Measurements from ENCODE around the gene SLC10A3. TPM values are rescaled to one million over a fixed set of nuclear protein-coding genes. Genes with fewer than 3 reads are reported as not detected.

The SLC10A3 gene
- total and polyA plus RNA-seq, 2 of the 8 experiments (the other 6 are each of a cell fraction or from before 2014, with no cell fraction given) = 6.8 to 9.5 TPM

GRCh38 chrX:154530286-154530685 lies 39.9 kb upstream of the SLC10A3 start:
- DNase-seq (ENCODE audit: low read depth in 1 of 2, low spot score in 2 of 2) = no peak
- no peak overlapping the region for H2AK5ac ChIP-seq (ENCODE audit: low read depth, low read length)
- H4K5ac ChIP-seq (ENCODE audit: insufficient read length, low read depth, low read length) = no peak overlapping the region
- no peak overlapping the region; the same call in 1 of the 2 replicates for H4K8ac ChIP-seq (ENCODE audit: extremely low read depth, insufficient read depth, low read length)
- no peak overlapping the region for H2AFZ ChIP-seq (ENCODE audit: low read length)
- peaks cover 0 to 6% (median 0%) of the 10 kb centered on the region in 4 experiments; a peak in 2 of 7 replicates for H3K4me1 ChIP-seq (replicated peaks in 1 of 4; ENCODE audit: control insufficient read depth in 3 of 4, insufficient read depth in 4 of 4, low read length in 3 of 4)
- H3K79me2 ChIP-seq (ENCODE audit: control insufficient read depth in 1 of 2, insufficient read depth in 2 of 2, low read length in 2 of 2) = no peaks in the 10 kb centered on the region
- H3K23me2 ChIP-seq (ENCODE audit: low read depth, low read length) = peaks cover 2% of the 10 kb centered on the region; the same call in 1 of the 2 replicates
- POLR2A ChIA-PET (ENCODE audit: partially characterized antibody) = interaction anchor here (0.6 to 1.1 kb wide), 3 partner anchors 40 to 171 kb away, joined by 3 read pairs; partner anchors contain the start of gene SLC10A3
- no peak overlapping the region for H3K4ac ChIP-seq (replicated peaks; ENCODE audit: insufficient read length, low read depth, low read length)
- CTCF ChIA-PET (ENCODE audit: partially characterized antibody) = no interaction called here
- H3K9me3 ChIP-seq (ENCODE audit: insufficient read depth in 2 of 2, low read depth in 1 of 2, low read length in 1 of 2) = no peaks in the 10 kb centered on the region
- peaks cover 0 to 6% (median 0%) of the 10 kb centered on the region in 4 experiments; a peak in 3 of 7 replicates for H3K27me3 ChIP-seq (replicated peaks in 1 of 4; ENCODE audit: control insufficient read depth in 3 of 4, extremely low read depth in 1 of 4, insufficient read depth in 3 of 4, low read length in 3 of 4)
- H3K18ac ChIP-seq (ENCODE audit: extremely low read depth, low read length) = no peak overlapping the region
- FAIRE-seq = no peak
- no peak overlapping the region for H3K4me3 ChIP-seq (ENCODE audit: extremely low read depth in 1 of 4, insufficient read depth in 2 of 4, low read depth in 3 of 4, low read length in 4 of 4)
- H2BK12ac ChIP-seq (ENCODE audit: low read depth, low read length) = no peak overlapping the region
- H2BK120ac ChIP-seq (replicated peaks; ENCODE audit: low read depth, low read length) = no peak overlapping the region
- H3K4me2 ChIP-seq (ENCODE audit: insufficient read depth in 1 of 2, low read depth in 2 of 2, low read length in 2 of 2) = no peak overlapping the region
- no peak overlapping the region for H2BK20ac ChIP-seq (ENCODE audit: low read length)
- no peak overlapping the region for H3K27ac ChIP-seq (ENCODE audit: low read depth, low read length)
- no peak overlapping the region for H3K23ac ChIP-seq (ENCODE audit: insufficient read length)
- peaks cover 2 to 8% of the 10 kb centered on the region in 2 experiments for H4K20me1 ChIP-seq (replicated peaks in 1 of 2; ENCODE audit: control insufficient read depth in 1 of 2, insufficient read depth in 2 of 2, low read length in 2 of 2)
- H2BK5ac ChIP-seq (ENCODE audit: low read depth, low read length) = no peak overlapping the region
- H3K9ac ChIP-seq (replicated peaks in 1 of 4; ENCODE audit: extremely low read depth in 1 of 4, low read depth in 3 of 4, low read length in 3 of 4) = no peak overlapping the region
- no peaks in the 10 kb centered on the region for H3K79me1 ChIP-seq (ENCODE audit: low read depth, low read length)
- no peak overlapping the region for H2BK15ac ChIP-seq (ENCODE audit: low read length)
- 93% methylated on average over 7 of the region's 11 CpGs; no CpG with 5 or more reads in 1 of the 2 experiments for WGBS, 2 experiments (ENCODE audit: extremely low coverage in 1 of 2, insufficient coverage in 1 of 2, insufficient read length in 1 of 2, insufficient replicate concordance in 2 of 2, low coverage in 1 of 2, low lambda C conversion rate in 2 of 2, missing lambda C conversion rate in 1 of 2)
- H3K36me3 ChIP-seq (ENCODE audit: control insufficient read depth in 2 of 4, insufficient read depth in 4 of 4, low read length in 3 of 4) = peaks cover 5 to 20% (median 14%) of the 10 kb centered on the region in 4 experiments; a peak in 7 of 8 replicates
- no peak overlapping the region for H4K91ac ChIP-seq (replicated peaks; ENCODE audit: insufficient read length, low read length)
- no peak overlapping the region for H3K56ac ChIP-seq (replicated peaks; ENCODE audit: insufficient read length, low read depth, low read length)
- no peak overlapping the region for H3K14ac ChIP-seq (ENCODE audit: insufficient read length)
- TF ChIP-seq RBBP5 (IDR thresholded peaks at IDR 0.05; ENCODE audit: borderline replicate concordance, low read depth, low read length) (no peak), SP1 (IDR thresholded peaks at IDR 0.05; ENCODE audit: low read depth, low read length) (no peak), SRF (IDR thresholded peaks at IDR 0.05; ENCODE audit: low read depth, low read length) (no peak), TEAD4 (IDR thresholded peaks at IDR 0.05; ENCODE audit: low read depth, low read length) (no peak), RXRA (IDR thresholded peaks at IDR 0.05; ENCODE audit: insufficient read depth, low read depth, low read length) (no peak), BRCA1 (IDR thresholded peaks at IDR 0.05; ENCODE audit: low read depth, low read length) (no peak), CBX5 (IDR thresholded peaks at IDR 0.05; ENCODE audit: low read depth, low read length) (no peak), RFX5 (IDR thresholded peaks at IDR 0.05; ENCODE audit: borderline replicate concordance, low read depth, low read length) (no peak), CHD1 (IDR thresholded peaks at IDR 0.05; ENCODE audit: low read depth, low read length) (no peak), SP4 (IDR thresholded peaks at IDR 0.05; ENCODE audit: low read length) (no peak), KDM5A (IDR thresholded peaks at IDR 0.05; ENCODE audit: low read length) (no peak), FOSL1 (IDR thresholded peaks at IDR 0.05; ENCODE audit: insufficient read depth, low read depth, low read length) (no peak), ATF2 (IDR thresholded peaks at IDR 0.05; ENCODE audit: low read length) (no peak)

All from H1 (cell line).